GM19240 (cell line): ENCODE results near the gene C7orf25.
"Not testable (repeated sequence)": the region's sequence is repeated elsewhere in the genome, so short reads cannot be mapped to it uniquely, and the experiment has no call there.

ENCODE experiments used
- DNase-seq: peaks from one replicate; pipeline ENCODE4 v3.0.0; 2011; ENCODE audit warnings: low spot score; ENCODE audit not compliant: insufficient read length

The C7orf25 gene

DNA sequence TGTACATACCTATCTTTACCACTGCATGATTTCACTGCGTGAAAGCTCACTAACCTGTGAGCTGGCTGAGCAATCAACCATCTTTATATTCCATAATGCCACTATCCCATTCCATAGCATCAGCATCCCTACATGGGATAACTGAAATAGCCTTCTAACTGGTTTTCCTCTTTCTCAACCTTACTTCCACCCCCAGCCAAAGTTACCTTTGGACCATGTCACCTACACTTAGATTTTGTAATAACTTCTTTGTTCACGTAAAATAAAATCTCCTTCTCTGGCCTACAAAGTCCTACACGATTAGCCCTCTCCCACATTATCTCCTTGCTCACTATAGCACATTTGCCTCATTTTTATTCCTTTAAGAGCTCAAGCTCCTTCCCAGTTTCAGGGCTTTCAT lies 17.6 kb upstream of the C7orf25 start:
- DNase-seq: no peak

DNA sequence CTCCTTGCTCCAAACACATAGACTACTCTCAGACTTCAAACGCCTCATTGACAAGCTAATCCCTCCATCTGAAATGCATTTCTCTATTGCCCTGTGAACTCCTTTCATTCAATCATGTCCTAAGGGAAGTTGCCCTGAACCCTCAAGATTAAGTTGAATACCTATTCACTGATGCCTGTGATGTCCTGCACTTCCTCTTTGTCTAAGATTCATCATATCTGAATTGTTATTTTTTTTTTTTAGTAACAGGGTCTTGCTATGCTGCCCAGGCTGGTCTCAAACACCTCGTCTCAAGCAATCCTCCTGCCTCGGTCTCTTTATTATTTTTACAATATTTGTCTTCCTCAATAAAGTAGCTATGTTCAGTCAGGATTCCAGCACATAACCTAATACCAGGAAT lies 16.9 kb upstream of the C7orf25 start:
- DNase-seq: no peak

GRCh38 chr7:42926204-42926603 lies 14.3 kb upstream of the C7orf25 start:
- DNase-seq: no peak

GRCh38 chr7:42925630-42926029 lies 13.8 kb upstream of the C7orf25 start:
- DNase-seq: no peak

DNA sequence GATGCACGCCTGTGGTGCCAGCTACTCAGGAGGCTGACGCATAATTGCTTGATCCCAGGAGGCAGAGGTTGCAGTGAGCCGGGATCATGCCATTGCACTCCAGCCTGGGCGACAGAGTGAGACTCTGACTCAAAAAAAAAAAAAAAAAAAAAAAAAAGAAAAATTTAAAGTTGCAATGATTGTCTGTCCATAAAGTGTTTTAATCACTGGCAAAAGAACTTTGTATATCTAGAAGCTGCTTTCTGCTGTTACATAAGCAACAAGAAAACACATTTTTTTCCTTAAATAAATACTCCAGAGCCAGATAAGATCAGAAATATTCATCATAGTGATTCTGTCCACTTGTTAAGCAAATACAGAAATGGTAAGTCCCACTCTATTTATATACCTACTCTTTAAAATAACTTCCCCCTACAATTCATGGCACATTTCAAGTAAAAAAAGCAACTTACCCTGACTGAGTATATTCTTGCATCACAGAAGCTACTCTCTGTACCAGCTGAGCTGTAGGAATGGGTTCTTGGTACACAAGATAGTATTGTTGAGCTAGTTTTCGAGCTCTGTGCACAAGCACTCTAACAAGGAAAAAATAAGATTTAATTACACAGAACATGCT lies 12.5 kb upstream of the C7orf25 start:
- DNase-seq: no peak

DNA sequence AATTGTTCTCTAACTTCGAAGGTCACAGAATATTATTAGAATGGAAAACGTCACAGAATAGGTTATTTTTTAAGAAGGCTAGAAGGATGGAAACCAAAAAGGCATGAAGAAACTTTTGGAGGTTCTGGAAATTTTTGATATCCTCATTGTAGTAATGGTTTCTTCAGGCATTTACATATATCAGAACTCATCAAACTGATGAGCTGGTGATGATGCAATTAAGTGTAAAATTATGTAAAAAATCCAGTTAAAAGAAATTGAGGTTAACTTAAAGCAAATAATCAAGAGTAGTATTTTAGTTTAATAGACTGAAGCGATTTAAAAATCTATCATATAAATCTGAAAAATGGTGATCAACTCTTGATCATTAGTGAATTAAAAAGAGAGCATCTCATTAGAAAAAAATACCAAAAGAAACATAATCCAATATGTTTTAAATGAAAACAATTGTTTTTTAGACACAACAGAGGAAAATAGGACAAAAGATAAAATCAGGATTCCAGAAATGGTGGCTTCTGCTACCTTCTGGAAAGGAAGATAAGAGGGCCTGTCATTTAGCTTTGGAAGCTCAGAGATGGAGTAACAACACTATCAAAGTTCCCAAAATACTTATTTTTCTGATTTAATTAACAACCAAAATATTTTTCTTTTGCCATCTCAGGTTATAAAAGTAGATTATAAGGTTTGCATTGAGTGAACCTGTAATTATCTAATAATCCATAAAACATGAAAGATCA lies 10.3 kb upstream of the C7orf25 start:
- DNase-seq: no peak

DNA sequence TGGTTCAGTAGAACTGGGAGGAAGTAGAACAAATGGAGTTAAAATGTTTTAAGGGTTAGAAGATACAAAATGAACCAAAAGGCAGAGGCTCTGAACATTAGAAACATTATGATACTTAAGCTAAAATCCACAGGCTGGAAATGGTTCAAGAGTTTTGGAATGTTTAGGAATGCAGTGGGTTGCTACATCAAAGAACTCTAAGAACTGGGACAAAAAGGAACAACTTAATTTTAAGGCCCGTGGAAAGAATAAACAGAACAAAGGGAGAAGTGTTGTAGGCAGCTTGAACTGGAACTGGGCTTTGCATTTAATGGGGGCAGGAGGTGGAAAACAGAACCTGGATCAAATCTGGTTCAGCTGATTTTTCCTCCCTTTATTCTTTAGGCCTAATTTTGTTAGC lies 3.5 kb upstream of the C7orf25 start:
- no peak for DNase-seq

DNA sequence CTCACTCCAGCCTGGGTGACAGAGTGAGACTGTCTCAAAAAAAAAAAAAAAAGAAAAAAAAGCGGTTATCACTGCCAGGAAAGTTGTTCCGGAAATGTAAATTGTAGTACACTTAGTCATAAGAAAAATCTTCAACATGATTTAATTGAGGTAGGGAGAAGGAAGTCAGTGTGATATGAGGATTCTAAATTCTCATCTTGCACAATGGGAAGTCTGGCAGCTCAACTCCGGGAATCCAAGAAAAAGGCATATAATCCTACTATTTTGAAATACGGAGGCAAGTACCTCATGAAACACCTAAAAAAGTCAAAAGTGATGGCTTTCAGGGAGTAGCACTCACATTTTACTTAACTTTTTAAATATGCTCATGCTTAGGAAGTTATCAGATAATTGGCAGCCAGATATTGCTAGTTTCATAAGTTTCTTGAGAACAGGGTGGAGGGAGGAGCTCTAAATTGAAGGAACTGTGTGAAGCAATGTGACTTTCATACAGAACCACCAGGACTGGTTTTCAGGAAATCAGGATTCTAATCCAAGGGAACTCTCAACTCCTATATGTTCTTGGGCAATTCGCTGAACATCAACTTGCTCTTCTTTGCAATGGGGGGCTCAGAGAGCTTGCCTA lies 2.7 kb upstream of the C7orf25 start:
- DNase-seq: no peak

- DNase-seq: no peak
Observed at GRCh38 chr7:42914009-42914408, 2.1 kb upstream of the C7orf25 start.

DNA sequence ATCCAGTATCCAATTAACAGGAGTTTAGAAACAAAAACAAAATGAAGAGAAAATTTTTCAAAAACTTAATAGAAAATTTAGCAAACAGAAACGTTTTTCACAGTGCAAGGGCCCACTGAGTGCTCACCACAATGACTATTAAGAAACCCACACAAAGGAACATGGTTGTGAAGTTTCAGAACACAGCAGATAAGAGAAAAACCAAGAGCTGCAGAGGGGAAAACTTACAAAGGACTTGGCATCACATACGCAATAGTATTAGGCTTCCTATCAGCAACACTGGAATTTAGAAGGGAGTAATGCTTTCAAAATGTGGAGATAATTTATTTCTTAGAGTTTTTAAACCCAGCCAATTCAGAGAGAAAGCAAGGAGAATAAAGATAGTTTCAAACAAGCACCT lies 1.7 kb upstream of the C7orf25 start:
- DNase-seq: no peak

- no peak for DNase-seq
Observed at GRCh38 chr7:42910306-42910705, 1.6 kb downstream of the C7orf25 start.

GRCh38 chr7:42907316-42907715 lies 4.6 kb downstream of the C7orf25 start:
- no peak for DNase-seq

DNA sequence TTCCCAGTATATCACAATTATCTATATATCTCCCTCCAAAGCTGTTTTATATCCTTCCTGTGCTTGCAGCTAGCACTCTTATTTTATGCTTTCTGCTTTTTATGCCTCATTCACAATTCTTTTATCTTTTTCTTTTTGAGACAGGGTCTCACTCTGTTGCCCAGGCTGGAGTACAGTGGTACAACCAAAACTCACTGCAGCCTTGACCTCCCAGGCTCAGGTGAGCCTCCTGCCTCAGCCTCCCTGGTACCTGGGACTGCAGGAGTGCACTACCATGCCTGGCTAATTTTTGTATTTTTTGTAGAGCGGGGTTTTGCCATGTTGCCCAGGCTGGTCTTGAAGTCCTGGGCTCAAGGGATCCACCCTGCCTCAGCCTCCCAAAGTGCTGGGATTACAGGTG lies 5.7 kb downstream of the C7orf25 start:
- no peak for DNase-seq

DNA sequence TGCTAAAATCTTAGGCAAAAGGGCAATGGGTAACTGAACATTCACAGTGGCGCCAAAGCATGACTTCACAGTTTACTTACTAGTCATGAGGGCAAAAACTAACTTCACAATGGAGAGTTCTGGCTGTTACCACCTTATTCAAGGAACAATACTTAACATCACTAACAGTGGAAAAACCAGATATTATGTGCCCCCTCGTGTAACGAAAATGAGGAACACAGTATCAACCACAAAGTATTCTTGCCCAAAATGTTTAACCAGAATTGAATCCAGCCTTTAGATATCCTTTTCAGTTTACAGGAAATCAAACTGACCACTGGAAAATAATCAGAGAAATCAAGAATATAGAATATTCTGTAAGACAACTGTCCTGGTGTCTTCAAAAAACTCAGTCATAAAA lies 9.5 kb downstream of the C7orf25 start:
- no peak for DNase-seq

- DNase-seq: no peak
Observed at GRCh38 chr7:42900842-42901241, 11.0 kb downstream of the C7orf25 start.

- no peak for DNase-seq
Observed at GRCh38 chr7:42893346-42894240, 18.3 kb downstream of the C7orf25 start.

- no peak for DNase-seq
Observed at GRCh38 chr7:42886893-42887505, 24.9 kb downstream of the C7orf25 start.

DNA sequence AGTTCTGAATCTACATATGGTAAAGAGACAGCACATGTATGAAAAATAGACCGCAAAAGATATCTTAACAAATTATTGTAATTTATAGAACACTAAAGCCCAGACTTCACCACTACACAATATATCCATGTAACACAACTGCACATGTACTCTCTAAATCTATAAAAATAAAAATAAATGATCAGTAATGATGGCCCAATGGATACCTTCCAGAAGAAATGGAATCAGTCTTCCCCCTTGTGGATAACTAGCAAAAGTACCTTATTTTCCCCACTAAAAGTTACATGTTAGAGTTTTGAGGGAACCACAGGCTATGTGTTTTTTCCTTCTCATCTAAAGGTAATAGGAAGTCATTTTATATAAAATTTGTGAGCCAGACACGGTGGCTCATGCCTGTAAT lies 25.7 kb downstream of the C7orf25 start:
- DNase-seq: no peak

DNA sequence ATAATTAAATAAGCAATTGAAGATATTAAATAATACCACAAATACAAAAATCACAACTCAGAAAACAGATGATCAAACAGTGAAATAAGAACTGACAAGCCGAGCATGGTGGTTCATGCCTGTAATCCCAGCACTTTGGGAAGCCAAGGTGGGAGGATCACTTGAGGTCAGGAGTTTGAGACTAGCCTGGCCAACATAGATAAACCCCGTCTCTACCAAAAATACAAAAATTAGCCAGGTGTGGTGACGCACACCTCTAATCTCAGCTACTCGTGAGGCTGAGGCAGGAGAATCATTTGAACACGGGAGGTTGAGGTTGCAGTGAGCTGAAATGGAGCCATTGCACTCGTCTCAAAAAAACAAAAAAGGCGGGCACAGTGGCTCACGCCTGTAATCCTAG lies 26.7 kb downstream of the C7orf25 start:
- not testable (repeated sequence) for DNase-seq

GRCh38 chr7:42883950-42884349 lies 27.9 kb downstream of the C7orf25 start:
- DNase-seq: no peak

DNA sequence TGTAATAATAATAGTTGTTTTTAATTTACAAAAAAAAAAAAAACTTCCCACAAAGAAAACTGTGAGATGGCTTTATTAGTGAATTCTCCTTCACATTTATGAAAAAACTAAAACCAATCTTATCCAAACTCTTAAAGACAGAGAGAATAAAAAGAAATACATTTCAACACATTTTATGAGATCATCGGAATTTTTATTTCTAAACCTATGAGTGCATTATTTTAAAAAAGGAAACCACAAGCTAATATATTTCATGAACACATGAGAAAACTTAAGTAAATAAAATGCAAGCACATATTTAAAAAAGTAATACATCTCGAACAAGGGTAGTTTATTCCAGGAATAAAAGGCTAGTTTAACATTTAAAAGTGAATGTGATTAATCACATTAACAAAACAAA lies 31.5 kb downstream of the C7orf25 start:
- no peak for DNase-seq
